PC-9 (cell line): ENCODE results near the gene AGAP1. TPM values are rescaled to one million over a fixed set of nuclear protein-coding genes. Genes with fewer than 3 reads are reported as not detected.

Experiments
- BruUV-seq: library from RNA; stranded (reverse); fragments of 400-500 nt; replicated peaks from 2 replicates; lab custom pipeline; 2021; lab: Mats Ljungman, UMichigan
- CTCF ChIA-PET: fragments of 300-600 bp; sonication (Branson Sonifier 250); formaldehyde crosslinking; loops from one replicate; lab custom pipeline; 2022; ENCODE audit warnings: antibody characterized with exemption; lab: Charles Lee
- POLR2A ChIA-PET: fragments of 300-600 bp; sonication (Branson Sonifier 250); formaldehyde crosslinking; loops from one replicate; lab custom pipeline; 2022; ENCODE audit warnings: antibody characterized with exemption; ENCODE audit not compliant: unreplicated experiment; lab: Charles Lee
- DNase-seq, 2 experiments: peaks; one replicate each; pipeline versions ENCODE4 v3.0.0 to v3.0.0-alpha.2; 2015 to 2022; ENCODE audit warnings: mixed read lengths in 1 of 2
- H2AFZ ChIP-seq: fragments of 200-600 bp; sonication (generic); 2 replicates; pipeline ENCODE4 v1.8.1; 2017; ENCODE audit warnings: antibody characterized with exemption
- H3F3A ChIP-seq: fragments of 200-600 bp; sonication (generic); 2 replicates; pipeline ENCODE4 v1.8.1; 2017; ENCODE audit warnings: antibody characterized with exemption, mild to moderate bottlenecking, low read depth; ENCODE audit not compliant: insufficient read depth
- H3K27ac ChIP-seq: fragments of 200-600 bp; sonication (generic); 2 replicates; pipeline ENCODE4 v1.6.1; 2016; ENCODE audit warnings: mixed run types
- H3K27me3 ChIP-seq: fragments of 200-600 bp; sonication (generic); 2 replicates; pipeline ENCODE4 v1.6.1; 2016; ENCODE audit warnings: low read depth, mixed run types; ENCODE audit not compliant: insufficient read depth
- H3K36me3 ChIP-seq: fragments of 200-600 bp; sonication (generic); 2 replicates; pipeline ENCODE4 v1.6.1; 2016; ENCODE audit warnings: low read depth, mixed run types
- H3K4me1 ChIP-seq: fragments of 200-600 bp; sonication (generic); replicated peaks from 2 replicates; pipeline ENCODE4 v1.6.1; 2016; ENCODE audit warnings: mixed run types; ENCODE audit not compliant: insufficient read depth
- H3K4me2 ChIP-seq: fragments of 200-600 bp; sonication (generic); 2 replicates; pipeline ENCODE4 v1.6.1; 2017; ENCODE audit warnings: mixed run types
- H3K4me3 ChIP-seq: fragments of 200-600 bp; sonication (generic); 2 replicates; pipeline ENCODE4 v1.6.1; 2016; ENCODE audit warnings: mixed run types
- H3K79me2 ChIP-seq: fragments of 200-600 bp; sonication (generic); 2 replicates; pipeline ENCODE4 v1.6.1; 2017; ENCODE audit warnings: low read depth, mixed run types
- H3K9me2 ChIP-seq: fragments of 200-600 bp; sonication (generic); 2 replicates; pipeline ENCODE4 v1.8.1; 2017; ENCODE audit warnings: mild to moderate bottlenecking; ENCODE audit not compliant: insufficient read depth
- H3K9me3 ChIP-seq: fragments of 200-600 bp; sonication (generic); 2 replicates; pipeline ENCODE4 v1.8.1; 2016; ENCODE audit warnings: low read depth; ENCODE audit not compliant: insufficient read depth
- H4K20me1 ChIP-seq: fragments of 200-600 bp; sonication (generic); 2 replicates; pipeline ENCODE4 v1.8.1; 2017; ENCODE audit not compliant: insufficient read depth
- EZH2 ChIP-seq: fragments of 200-600 bp; sonication (generic); IDR thresholded peaks from 2 replicates; pipeline ENCODE4 v1.8.0; 2017; ENCODE audit warnings: antibody characterized with exemption, low read depth
- intact Hi-C: fragments of 100-400 bp; cut with micrococcal nuclease; formaldehyde crosslinking; loops from one replicate; pipeline ENCODE4 v1.10.0; 2022; ENCODE audit not compliant: unreplicated experiment
- total RNA-seq: library from RNA; stranded (reverse); gene quantifications from 2 replicates; pipeline ENCODE4 v1.2.3, GENCODE V29; 2021
- TF ChIP-seq, protein P1 (sequence below): fragments of 200-600 bp; sonication (generic); conservative IDR thresholded peaks from 2 replicates; pipeline ENCODE4 v1.6.1; 2017; ENCODE audit warnings: mixed run types, antibody characterized with exemption, mild to moderate bottlenecking, moderate library complexity

The AGAP1 gene
- total RNA-seq, 1 experiment from 2014 or later, result 91.4 TPM

GRCh38 chr2:235852526-235852920 is 358.7 kb downstream of the AGAP1 start:
- no peaks in the 10 kb centered on the region for H3K4me1 ChIP-seq
- peaks cover 4% of the 10 kb centered on the region; the same call in 1 of the 2 replicates for H3F3A ChIP-seq
- H3K9me2 ChIP-seq, result no peaks in the 10 kb centered on the region
- no TSS peak for BruUV-seq
- ChIA-PET POLR2A (no interaction called here), CTCF (no interaction called here)
- H3K9me3 ChIP-seq, result no peaks in the 10 kb centered on the region
- H4K20me1 ChIP-seq, result peaks cover 20% of the 10 kb centered on the region
- DNase-seq, result no peak
- H3K4me3 ChIP-seq, result no peak overlapping the region
- H3K27ac ChIP-seq, result no peak overlapping the region
- intact Hi-C loops, result no loop called here
- TF ChIP-seq EZH2, result no peak
- TF ChIP-seq, protein P1, sequence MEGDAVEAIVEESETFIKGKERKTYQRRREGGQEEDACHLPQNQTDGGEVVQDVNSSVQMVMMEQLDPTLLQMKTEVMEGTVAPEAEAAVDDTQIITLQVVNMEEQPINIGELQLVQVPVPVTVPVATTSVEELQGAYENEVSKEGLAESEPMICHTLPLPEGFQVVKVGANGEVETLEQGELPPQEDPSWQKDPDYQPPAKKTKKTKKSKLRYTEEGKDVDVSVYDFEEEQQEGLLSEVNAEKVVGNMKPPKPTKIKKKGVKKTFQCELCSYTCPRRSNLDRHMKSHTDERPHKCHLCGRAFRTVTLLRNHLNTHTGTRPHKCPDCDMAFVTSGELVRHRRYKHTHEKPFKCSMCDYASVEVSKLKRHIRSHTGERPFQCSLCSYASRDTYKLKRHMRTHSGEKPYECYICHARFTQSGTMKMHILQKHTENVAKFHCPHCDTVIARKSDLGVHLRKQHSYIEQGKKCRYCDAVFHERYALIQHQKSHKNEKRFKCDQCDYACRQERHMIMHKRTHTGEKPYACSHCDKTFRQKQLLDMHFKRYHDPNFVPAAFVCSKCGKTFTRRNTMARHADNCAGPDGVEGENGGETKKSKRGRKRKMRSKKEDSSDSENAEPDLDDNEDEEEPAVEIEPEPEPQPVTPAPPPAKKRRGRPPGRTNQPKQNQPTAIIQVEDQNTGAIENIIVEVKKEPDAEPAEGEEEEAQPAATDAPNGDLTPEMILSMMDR, result no peak
- H3K4me2 ChIP-seq, result no peak overlapping the region
- no peaks in the 10 kb centered on the region for H3K27me3 ChIP-seq
- H3K79me2 ChIP-seq, result no peaks in the 10 kb centered on the region
- H3K36me3 ChIP-seq, result no peaks in the 10 kb centered on the region; the same call in 1 of the 2 replicates
- H2AFZ ChIP-seq, result no peak overlapping the region

DNA sequence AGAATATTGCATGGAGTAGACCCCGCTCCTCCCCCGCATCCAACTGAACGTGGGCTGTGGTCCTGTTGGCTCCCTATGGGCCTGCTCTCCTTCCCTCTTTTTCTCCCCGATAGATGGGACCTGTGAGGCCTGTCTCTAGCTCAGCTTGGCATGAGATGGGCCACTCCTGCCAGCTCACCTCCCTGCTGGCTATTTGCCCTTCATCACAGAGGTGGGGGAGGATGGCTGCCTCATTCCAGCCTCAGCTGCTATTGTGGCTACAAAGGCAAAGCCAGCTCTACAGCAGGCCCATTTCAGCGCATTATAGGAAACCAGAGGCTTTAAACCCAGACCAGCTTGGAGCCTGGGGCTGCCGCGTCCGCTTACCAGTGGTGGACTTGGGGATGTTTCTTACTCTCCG is 360.4 kb downstream of the AGAP1 start:
- Histone ChIP-seq H3K4me3 (no peak overlapping the region), H3K9me2 (no peaks in the 10 kb centered on the region), H3K79me2 (no peaks in the 10 kb centered on the region), H3K4me1 (no peaks in the 10 kb centered on the region), H3K36me3 (no peaks in the 10 kb centered on the region; the same call in 1 of the 2 replicates), H4K20me1 (peaks cover 14% of the 10 kb centered on the region; the same call in 1 of the 2 replicates), H3K9me3 (no peaks in the 10 kb centered on the region), H3K27me3 (no peaks in the 10 kb centered on the region), H3K27ac (no peak overlapping the region), H3F3A (peaks cover 4% of the 10 kb centered on the region; the same call in 1 of the 2 replicates), H3K4me2 (no peak overlapping the region), H2AFZ (no peak overlapping the region)
- TF ChIP-seq EZH2, result no peak
- TF ChIP-seq, protein P1, result no peak
- DNase-seq, result no peak
- POLR2A ChIA-PET, result no interaction called here
- intact Hi-C loops, result no loop called here
- BruUV-seq, result no TSS peak
- CTCF ChIA-PET, result no interaction called here

DNA sequence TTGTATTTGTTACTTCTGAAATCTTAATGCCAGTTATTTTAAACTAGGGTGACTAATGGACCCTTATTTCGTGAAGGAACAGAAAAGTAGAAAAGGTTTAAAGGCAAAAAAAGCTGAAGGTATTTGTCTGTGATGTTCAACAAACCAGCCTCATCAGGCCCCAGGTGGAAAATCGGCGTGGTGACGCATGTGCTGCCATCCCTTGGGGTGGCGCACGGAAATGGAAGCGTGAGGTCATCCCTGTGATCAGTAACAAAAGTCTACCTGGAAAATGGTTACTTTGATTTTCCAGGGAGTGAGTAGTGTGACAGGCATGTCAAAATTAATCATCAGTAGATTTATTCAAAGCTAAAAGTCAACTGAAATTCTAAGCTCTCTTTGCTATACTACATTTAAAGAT is 361.2 kb downstream of the AGAP1 start:
- no peaks in the 10 kb centered on the region for H3K27me3 ChIP-seq
- no peaks in the 10 kb centered on the region for H3K79me2 ChIP-seq
- H3F3A ChIP-seq, result peaks cover 4% of the 10 kb centered on the region; the same call in 1 of the 2 replicates
- no peaks in the 10 kb centered on the region for H3K9me2 ChIP-seq
- ChIA-PET POLR2A (no interaction called here), CTCF (no interaction called here)
- no peaks in the 10 kb centered on the region for H3K9me3 ChIP-seq
- TF ChIP-seq, protein P1, result no peak
- intact Hi-C loops, result no loop called here
- H3K27ac ChIP-seq, result no peak overlapping the region
- DNase-seq, result no peak
- no peak overlapping the region for H2AFZ ChIP-seq
- BruUV-seq, result no TSS peak
- H3K4me1 ChIP-seq, result no peaks in the 10 kb centered on the region
- no peak overlapping the region for H3K4me2 ChIP-seq
- no peaks in the 10 kb centered on the region; the same call in 1 of the 2 replicates for H3K36me3 ChIP-seq
- no peak overlapping the region for H3K4me3 ChIP-seq
- peaks cover 19% of the 10 kb centered on the region; the same call in 1 of the 2 replicates for H4K20me1 ChIP-seq
